Activated T-cell treated with anti-CD3 and anti-CD28 coated beads for 4 hours (primary cell): ENCODE data around the gene CAV1.
"Not testable (repeated sequence)": the region's sequence is repeated elsewhere in the genome, so short reads cannot be mapped to it uniquely, and the experiment has no call there.

ENCODE experiments used
- DNase-seq: peaks from one replicate; pipeline ENCODE4 v3.0.0-alpha.2; 2020

CAV1 gene, protein sequence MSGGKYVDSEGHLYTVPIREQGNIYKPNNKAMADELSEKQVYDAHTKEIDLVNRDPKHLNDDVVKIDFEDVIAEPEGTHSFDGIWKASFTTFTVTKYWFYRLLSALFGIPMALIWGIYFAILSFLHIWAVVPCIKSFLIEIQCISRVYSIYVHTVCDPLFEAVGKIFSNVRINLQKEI

DNA sequence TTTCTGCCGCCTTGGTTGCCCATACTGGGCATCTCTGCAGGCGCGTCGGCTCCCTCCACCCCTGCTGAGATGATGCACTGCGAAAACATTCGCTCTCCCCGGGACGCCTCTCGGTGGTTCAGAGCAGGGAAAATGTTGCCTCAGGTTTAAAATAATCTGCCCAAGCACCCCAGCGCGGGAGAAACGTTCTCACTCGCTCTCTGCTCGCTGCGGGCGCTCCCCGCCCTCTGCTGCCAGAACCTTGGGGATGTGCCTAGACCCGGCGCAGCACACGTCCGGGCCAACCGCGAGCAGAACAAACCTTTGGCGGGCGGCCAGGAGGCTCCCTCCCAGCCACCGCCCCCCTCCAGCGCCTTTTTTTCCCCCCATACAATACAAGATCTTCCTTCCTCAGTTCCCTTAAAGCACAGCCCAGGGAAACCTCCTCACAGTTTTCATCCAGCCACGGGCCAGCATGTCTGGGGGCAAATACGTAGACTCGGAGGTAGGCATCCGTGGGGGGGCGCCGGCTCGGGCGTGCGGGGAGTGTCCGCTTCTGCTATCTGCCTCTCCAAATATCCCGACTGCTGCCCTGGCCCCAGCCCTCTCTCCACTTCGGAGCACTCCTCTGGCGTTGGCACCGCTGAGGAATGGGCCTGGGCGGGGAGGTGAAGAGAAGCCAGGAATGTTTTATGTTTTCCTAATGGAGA lies at the start of gene CAV1:
CAV1 (plus strand) TSS at position 428 of the 689 bp plus-strand sequence; CDS start at position 455, 27 bp downstream.
- DNase-seq = no peak

DNA sequence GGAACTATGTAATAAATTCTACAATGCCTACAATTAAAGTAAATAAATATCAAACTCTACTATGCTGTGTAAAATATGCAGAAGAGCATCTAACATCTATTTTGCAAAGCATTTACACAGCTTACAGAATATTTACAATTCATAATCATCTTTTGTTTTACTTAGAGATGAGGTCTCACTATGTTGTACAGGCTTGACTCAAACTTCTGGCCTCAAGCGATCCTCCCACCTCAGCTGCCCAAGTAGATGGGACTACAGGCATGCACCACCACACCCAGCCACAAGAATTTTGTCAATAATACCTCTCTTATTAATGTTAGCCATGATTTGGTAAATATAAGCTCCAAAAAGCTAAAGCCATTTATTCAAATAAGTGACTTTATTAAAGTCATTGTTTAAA lies 47.2 kb upstream of the CAV1 start:
- DNase-seq = no peak

DNA sequence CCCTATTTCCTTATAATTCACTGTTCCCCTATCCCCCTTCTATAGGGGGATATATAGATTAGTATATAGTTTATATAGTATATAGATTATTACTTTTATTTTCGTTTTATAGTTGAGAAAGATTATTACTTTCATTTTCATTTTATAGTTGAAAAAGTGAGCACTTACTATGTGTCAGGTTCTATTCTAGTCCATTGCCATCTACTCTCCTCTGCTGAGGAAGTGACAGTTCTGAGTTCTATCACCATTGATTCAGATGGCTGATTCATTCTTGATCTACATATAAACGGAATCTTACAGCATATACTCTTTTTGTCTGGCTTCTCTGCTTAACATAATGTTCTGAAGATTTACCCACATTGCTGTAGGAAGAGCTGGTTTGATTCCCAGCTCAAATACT lies 46.0 kb upstream of the CAV1 start:
- DNase-seq = no peak

DNA sequence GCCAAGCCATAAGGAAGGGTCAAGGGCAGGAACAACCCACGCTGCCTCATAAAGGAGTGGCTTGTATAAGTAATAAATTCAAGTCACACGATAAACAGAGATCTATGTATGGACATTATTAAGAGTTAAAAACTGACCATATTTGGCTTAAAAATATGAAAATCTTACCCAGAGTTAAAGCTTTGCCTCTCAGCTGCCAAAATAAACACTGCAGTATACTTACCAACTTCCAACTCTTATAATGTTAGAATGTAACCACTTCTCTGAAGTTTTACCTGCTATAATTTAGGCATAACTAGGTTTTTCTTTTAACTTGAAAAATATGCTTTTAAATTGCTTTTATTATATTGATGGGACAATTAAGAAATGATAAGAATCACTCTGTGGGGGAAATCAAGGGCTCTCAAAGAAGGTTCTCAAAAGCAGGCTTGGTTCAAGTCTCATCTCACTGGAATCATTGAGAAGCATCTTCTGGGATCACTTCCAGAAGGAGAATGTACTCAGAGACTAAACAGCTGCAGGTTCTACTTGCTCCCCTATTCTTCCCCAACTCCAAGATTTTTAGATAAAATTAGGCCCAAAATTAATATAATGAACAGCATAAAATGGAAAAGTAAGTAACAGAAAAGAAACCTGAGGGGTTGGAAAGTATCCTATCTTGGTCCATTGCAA lies 41.4 kb upstream of the CAV1 start:
- DNase-seq = no peak

DNA sequence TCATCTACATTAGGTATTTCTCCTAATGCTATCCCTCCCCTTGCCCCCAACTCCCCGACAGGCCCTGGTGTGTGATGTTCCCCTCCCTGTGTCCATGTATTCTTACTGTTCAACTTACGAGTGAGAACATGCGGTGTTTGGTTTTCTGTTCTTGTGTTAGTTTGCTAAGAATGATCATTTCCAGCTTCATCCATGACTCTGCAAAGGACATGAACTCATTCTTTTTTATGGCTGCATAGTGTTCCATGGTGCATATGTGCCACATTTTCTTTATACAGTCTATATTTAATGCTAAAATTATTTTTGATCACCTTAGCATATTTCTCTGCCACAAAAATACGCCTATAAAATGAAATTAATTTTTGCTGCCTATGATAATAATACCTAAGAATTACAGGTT lies 40.4 kb upstream of the CAV1 start:
- not testable (repeated sequence) for DNase-seq

DNA sequence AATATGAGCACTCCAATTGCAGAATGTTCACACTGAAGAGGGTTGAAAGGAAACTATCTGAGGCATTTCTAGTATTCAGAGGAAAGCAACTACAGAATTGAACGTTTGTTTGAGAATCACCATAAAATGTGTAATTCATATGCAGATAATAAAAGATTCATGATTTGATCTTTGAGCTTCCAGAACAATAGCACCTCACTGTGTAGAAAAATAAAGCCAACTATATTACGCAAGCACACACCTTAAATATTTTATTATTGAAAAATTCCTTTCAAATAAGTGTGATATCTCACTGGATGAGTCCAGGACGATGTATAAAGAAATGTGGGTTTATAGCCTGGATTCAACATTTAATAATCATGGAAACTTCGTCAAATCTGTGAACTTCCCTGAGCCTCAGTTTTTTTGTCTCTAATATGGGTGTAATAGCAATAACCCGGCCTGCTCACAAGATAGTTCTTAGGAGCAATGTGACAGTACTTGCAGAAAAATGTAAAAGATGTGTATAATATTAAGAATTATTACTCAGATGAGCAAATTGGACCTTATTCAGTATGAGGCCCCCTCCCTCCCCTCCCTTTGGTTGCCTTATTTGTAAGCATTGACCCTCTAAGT lies 36.8 kb upstream of the CAV1 start:
- DNase-seq = no peak

DNA sequence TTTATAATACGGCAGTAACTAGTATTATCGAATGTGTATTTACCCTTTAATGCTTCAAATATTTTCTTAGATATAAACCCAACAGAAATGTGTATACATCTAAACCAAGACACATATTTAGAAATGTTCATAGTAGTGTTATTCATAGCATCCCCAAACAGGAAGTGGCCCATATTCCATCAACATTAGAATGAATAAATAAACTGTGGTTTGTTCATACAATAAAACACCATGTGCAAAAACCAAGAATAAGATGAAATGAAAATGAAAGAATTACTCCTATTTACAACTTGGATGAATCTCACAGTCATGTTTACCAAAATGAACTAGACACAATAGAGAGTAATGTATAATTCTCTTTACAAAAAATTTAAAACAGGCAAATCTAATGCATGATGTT lies 34.5 kb upstream of the CAV1 start:
- no peak for DNase-seq

DNA sequence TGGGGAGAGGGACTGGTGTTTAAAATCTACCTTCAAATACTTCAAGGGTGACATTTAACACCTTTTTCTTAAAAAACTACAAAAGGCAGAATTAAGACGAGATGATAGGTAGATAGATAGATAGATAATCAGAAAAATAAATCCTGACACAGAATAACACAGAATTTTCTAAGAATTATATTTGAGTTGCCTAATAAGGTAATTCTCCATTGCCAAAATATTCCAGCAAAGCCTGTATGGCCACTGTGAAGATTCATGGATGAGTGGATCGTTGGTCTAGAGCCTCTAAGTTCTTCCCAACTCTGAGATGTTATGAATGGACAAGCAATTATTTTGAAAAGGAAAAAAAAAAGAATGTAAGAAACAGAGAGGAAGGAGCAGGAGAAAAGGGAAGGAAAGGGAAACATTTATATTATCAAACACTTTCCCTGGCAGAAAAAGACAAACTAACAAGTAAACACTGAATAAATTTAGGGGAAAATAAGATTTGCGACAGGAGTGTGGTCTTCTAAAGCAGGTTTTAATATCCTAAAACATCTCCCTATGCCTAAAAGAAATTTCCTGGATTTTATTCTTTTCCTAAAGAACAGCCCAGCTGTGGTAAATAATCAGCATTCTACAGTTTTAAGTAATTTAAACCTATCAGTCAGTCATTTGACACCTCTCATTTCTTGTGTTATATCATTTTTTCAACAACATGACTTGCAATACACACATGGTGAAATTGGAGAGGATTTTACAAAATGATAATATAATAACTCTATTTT lies 32.8 kb upstream of the CAV1 start:
- DNase-seq = no peak

DNA sequence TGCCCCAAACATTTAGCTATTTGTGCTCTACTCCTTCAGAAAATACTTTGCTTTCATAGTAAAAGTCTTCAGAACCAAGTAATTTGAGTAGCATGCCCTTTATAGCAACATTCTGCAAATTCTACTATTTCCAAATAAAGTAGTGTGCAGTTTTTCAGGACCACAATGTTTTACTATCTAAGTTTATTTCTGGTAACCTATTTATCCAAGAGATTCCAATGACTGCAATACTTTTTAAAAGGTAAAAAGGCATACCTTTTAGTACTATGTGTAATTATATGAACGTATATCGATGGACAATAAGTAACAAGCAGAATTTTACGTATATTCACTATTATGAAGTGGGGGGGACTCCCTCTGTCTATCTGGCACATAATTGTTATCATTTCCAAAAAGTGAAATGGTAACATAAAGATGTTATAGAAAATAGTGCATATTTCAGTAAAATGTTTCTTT lies 32.2 kb upstream of the CAV1 start:
- DNase-seq = no peak

DNA sequence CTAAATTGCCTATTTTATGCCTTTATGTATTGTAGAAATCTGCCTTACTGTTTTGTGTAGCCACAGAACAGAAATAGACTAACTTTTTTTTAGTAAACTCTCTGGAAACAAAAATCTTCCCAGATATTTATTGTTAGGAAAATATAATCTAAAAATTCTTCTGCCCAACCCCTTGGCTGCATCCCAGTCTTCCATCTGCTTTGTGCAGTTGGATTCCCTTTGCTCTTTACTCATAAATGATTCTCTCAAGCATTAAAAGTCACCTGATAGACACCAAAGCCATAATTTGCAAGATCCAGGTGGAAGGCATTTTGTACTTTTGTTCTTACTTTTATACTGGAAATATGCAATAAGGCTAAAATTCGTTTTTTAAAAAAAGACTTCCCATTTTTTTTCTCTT lies 31.4 kb upstream of the CAV1 start:
- no peak for DNase-seq

DNA sequence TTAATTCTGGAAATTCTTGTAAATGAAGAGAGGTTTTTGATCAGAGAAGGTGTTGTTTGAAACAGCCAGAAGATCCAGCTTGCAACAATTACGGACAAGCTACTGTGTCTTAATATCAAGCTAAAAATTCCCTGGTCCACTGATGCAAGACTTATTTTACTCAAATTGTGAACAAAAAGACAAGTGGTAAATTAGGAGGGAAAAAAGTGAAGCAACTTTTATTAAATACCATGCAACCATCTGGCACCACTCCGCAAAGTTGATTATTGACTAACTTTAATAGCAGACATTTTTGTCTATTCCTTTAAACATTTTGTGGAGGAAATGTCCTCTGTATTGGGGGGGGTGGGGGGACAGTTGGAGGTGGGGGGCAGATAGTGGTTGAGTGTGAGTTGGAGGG lies 30.4 kb upstream of the CAV1 start:
- DNase-seq = no peak

DNA sequence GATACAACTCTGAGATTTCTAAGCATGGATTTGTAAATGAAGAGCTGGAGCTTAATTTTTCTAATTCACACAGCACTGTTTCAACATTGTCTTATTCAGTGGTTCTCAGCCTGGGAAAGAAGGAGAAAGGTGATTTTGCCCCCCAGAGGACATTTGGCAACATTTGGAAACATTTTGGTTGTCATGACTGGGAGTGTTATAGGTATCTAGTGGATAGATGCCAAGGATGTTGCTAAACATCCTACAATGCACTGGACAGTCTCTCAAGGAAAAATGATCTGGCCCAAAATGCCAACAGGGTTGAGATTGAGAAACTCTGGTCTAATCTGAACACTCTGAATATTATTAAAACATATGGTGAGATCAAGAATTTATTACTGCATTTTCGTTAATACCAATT lies 29.1 kb upstream of the CAV1 start:
- DNase-seq = no peak

DNA sequence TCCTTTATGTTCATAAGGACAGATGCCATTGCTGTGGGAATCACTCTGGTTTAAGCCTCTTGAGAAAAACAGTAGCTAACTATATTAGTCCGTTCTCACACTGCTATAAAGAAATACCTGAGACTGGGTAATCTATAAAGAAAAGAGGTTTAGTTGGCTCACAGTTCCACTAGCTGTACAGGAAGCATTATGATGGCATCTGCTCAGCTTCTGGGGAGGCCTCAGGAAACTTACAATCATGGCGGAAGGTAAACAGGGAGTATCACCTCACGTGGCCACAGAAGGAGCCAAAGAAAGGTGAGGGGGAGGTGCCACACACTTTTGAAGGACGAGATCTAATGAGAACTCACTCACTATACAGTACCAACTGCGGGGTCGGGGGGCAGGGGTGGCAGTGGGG lies 28.2 kb upstream of the CAV1 start:
- no peak for DNase-seq

DNA sequence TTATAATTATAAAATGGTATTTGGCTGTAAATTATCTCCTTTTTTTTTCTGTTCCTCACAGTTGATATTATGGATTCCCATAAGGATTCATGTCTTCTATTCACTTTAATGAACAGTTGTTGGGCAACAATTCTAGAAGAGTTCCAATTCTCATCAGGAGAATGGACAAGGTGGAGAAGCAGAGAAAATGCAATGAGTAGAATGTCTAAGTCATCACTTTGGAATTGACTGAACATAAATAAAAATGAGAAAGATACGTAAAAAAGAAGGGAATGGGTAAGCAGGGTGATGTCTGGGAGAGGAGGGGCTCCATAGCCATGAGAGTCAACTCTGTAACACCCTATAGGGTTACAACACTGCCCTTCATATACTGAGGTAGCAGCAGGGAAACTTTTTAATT lies 27.1 kb upstream of the CAV1 start:
- DNase-seq = no peak

DNA sequence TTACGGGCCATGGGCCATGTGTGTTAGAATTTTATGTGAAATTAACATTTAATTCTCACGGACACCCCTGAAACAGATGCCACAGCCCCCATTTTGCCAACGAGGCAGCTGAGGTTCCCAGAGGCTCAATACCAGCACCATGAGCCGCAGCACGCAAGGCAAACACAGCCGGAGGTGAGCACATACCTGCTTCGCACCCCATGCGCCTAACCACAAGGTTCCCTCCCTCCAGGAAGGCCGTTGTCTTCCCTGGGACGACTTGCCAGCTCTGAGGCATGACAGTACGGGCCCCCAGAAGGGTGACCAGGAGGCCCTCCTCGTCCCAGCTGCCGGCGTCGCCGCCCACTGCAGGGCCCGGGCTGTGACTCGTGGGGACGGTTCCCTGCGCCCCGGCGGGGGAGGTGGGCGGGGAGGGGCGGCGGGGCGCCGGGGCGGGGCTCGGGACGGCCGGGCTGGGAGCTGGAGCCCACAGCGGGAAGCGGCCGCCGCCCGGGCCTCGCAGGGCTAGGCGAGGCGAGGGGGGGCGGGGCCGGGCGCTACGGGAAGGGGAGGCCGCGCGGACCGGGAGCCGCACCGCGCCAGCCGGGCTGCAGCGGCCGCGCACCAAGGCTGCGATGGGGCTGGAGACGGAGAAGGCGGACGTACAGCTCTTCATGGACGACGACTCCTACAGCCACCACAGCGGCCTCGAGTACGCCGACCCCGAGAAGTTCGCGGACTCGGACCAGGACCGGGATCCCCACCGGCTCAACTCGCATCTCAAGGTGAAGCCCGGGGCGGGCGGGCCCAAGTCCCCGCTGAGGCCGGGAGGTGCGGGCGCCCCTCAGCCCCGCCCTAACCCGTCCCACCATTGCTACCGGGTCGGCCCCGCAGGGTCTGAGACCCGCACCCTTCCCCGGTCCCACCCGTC lies 25.4 kb upstream of the CAV1 start, which contains the start of gene CAV2:
CAV2 (plus strand) TSS at position 571 of the 910 bp plus-strand sequence; CDS start at position 615, 44 bp downstream.
- no peak for DNase-seq

DNA sequence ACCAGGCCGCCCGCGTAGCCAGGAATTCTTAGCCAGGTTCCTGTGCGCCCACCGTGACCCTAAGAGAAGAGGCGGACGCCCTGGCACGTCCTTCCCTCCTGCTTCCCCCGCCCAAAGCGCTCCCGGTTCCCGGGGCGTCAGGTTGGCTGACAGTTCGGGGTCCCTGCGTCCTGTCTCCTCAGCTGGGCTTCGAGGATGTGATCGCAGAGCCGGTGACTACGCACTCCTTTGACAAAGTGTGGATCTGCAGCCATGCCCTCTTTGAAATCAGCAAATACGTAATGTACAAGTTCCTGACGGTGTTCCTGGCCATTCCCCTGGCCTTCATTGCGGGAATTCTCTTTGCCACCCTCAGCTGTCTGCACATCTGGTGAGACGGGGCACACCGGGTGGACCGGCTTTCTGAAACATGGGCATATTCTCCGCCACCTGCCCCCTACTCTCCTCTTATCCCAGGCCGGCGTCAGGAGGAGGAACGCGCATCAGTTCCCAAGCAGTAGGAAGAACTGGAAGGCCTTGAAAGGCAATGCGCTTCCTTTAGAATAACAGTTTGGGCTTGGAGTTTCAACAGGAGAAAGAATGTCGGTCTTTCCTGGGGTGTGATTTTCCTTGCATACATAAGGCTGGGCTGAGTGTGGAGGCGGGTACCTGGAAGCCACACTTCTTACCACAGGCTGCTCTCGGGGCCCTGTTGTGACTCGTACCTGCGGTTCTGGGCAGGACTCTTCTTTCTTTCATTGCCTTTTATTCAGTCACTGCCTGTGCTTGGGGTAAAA lies 24.6 kb upstream of the CAV1 start:
- peak; percentile 11 for DNase-seq

DNA sequence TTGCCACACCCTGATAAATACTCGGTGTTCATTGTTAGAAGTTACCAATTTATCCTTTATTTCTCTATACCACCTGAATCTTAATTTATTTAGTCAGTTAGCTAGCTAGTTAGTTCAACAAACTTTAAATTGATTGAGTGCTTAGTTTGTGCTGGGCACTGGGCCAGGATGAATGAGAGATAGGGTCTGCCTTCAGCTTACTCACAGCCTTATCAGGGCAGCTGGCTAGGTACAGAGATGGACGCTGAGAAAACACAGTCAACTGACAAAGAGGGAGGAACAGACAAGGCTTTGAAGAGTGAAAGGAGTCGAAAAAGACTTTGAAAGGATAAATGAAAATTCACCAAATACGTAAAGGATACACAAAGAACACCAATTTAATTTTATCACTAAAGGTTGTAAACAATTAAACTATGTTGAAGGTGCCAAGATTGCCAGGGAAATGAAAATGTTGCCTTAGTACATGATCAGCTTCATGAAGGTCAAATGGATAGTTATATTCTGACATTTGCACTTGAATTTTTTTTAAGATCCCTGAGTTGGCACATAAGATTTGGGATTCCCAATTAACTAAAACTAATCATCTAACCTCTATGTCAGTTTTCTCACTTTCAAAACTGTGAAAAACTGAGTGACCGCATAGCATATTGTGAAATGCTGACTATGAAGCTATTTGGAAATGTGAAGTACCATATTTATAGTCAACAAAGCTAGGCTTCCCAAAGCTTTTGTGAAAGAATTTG lies 23.2 kb upstream of the CAV1 start:
- DNase-seq = no peak

DNA sequence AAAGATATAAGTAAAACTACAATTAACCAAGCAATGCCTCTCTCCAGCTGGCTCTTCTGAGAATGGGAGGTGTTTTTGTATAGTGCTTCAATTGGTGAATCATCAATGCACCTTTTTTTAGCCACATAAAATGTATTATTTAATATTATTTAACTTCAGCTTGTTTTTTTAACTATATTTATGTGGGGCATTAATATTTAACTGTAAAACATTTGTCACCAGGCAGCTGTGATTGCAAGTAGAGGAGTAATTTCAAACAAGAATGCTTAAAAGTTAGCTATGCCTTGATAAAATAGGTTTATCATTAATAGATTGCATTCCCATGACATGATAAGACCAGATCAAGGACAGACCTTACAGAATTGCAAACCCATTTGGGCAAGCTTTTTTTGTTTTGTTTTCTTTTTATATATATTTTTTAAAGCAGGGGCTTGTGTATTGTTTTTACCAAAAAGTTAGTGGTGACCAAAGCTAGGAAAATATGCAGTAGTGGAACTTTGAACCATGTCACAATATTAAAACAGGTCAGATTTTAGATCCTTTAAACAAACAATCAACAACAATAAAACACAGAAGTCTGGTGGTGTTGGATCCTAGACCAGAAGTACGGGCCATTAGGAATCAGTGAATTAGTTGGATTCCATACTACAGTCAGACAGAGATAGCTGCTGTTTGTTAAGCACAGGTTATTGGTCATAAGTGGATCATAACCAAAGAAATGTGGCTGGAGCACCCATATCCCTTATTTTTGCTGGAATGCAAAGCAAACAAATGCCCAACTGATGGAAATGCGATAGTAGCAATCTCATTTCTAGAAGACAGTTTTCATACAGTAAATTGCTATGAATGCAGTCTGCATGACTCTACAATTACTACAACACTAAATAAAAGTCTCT lies 22.4 kb upstream of the CAV1 start:
- no peak for DNase-seq

DNA sequence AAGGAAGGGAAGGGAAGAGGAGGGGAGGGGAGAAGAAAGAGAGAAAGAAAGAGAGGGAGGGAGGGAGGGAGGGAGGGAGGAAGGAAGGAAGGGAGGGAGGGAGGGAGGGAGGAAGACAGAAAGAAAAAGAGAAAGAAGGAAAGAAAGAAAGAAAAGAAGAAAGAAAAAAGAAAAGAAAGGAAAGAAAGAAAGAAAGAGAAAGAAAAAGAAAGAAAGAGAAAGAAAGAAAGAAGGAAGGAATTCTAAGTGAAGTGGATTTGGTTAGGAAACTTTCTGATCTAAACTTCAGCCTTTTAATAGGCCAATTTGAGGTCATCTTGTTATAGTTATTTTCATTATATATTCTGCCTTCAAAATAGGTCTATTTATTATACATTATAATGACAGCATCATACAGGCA lies 21.0 kb upstream of the CAV1 start:
- DNase-seq = no peak
